HL-60/S4 treated with retinoic acid at 250 ng/mL for 4 days and 3 days (cell line): ENCODE measurements around the gene ZNF23.

Source experiments
- in situ Hi-C: fragments of 300-500 bp; cut with MboI; formaldehyde crosslinking; loops from 2 replicates; pipeline ENCODE4 v1.7.0; 2022; ENCODE audit warnings: low sequenced_read_pairs

Gene ZNF23

DNA sequence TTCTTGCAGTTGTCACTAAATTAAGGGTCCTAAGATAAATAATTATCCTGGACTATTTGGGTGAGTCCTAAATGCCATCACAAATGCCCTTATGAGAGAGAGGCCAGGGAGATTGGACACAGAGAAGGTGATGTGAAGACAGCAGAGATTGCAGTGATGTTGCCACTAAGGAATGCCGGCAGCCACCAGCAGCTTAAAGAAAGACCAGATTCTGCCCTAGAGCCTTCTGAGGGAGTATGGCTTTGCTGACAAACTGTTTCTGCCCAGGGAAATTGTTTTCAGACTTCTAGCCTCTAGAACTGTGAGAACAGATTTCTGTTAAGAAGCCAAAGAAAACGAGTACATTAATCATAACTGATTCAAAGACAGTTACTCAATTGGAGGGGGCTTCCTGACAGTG lies 10.0 kb upstream of the ZNF23 start:
- in situ Hi-C loops, result no loop called here

DNA sequence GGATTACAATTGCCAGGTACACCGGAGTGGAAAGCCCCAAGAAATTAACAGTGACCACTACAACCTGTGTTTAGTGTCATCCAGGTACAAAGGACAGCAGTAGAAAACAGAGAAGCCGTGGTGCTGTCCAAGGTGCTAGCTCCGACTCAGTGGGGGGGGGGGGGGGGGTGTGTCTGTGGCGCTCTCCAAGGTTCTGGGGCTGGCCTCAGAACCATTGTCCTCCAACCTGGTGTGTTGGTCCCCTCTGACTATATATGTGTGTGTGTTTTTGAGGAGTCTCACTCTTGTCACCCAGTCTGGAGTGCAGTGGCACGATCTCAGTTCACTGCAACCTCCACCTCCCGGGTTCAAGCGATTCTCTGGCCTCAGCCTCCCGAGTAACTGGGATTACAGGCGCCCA lies 5.8 kb upstream of the ZNF23 start:
- in situ Hi-C loops, result no loop called here

- in situ Hi-C loops, result no loop called here
Observed at GRCh38 chr16:71464231-71464630, 2.2 kb upstream of the ZNF23 start.

- in situ Hi-C loops, result no loop called here
Observed at GRCh38 chr16:71460941-71461340, 1.1 kb downstream of the ZNF23 start.

GRCh38 chr16:71460236-71460635 lies 1.8 kb downstream of the ZNF23 start:
- in situ Hi-C loops, result no loop called here

DNA sequence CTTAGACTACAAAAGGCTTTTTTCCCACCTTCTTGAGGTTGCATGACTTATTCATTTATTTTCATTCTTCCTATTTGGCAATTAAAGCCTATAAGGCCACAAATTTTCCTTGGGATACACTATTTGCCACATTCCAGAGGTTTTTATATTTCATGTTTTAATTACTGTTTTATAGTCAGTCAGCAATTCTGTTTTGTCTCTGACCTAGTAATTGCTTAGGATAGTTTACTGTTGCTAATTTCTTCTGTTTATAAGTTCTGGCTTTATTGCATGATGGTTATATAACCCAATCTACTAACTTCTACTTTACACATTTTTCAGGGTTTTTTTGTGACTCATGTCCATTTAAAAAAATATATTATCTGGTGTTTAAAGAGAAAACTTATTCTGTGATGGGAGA lies 2.5 kb downstream of the ZNF23 start:
- in situ Hi-C loops, result no loop called here

GRCh38 chr16:71456801-71457200 lies 5.2 kb downstream of the ZNF23 start:
- in situ Hi-C loops, result no loop called here

- in situ Hi-C loops, result no loop called here
Observed at GRCh38 chr16:71453036-71453435, 9.0 kb downstream of the ZNF23 start.

DNA sequence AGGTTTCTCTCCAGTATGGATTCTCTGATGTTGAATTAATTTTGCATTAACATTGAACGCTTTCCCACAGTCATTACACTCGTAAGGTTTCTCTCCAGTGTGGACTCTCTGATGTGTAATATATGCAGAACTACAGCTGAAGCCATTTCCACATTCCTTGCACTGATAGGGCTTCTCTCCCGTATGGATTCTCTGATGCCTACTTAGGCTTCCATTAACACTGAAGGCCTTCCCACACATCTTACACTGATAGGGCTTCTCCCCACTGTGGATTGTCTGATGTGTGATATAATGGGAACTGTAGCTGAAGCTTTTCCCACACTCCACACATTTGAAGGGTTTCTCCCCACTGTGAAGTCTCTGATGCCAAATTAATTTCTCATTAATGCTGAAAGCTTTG lies 13.0 kb downstream of the ZNF23 start:
- in situ Hi-C loops, result no loop called here

- in situ Hi-C loops, result no loop called here
Observed at GRCh38 chr16:71448274-71448866, 13.7 kb downstream of the ZNF23 start.

DNA sequence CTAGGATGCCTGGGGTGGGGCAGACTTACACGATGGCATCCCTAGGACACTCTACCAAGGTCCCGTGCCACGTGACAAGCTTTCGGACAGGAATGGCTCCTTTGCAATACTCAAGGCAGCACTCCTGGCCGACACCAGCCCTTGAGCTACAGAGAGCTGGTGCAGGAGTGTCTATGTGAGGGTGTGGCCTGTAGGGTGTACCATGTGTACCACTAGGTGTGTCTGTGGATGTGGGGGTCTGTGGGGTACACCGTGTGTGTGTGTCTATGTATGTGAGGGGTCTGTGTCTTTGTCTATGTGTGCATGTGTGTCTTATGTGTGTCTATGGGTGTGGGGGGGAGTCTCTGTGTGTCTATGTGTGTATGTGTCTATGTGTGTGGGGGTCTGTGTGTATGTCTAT lies 18.3 kb downstream of the ZNF23 start:
- in situ Hi-C loops, result no loop called here

DNA sequence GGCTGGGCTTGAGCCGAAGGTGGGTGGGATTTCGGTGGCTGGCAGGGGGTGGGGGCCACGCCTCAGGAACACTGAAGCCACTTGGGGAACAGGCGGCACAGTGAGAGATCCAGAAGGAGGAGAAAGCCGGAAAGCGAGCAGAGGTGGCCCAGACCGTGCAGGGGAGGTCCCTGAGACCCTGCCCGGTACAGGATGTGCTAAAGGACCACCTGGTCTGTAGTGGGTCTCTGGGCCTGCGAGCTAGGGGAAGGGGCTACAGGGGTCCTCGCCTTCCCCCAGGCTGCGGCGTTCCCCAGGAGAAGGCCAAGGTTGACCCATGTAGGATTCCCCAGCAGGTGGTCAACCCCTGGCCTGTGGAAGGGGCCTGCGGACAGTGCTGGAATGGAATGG lies 20.0 kb downstream of the ZNF23 start, which contains the start of gene TLE7:
TSS of gene TLE7 (minus strand) at position 4 of the 390 bp plus-strand sequence. CDS start 8,730 bp downstream, outside the sequence.
- in situ Hi-C loops, result no loop called here

GRCh38 chr16:71441348-71442050 lies 20.5 kb downstream of the ZNF23 start:
- in situ Hi-C loops, result no loop called here

- in situ Hi-C loops, result no loop called here
Observed at GRCh38 chr16:71440669-71441347, 21.2 kb downstream of the ZNF23 start.

- in situ Hi-C loops, result no loop called here
Observed at GRCh38 chr16:71439523-71439922, 22.5 kb downstream of the ZNF23 start.

GRCh38 chr16:71436473-71436872 lies 25.6 kb downstream of the ZNF23 start:
- in situ Hi-C loops, result no loop called here

DNA sequence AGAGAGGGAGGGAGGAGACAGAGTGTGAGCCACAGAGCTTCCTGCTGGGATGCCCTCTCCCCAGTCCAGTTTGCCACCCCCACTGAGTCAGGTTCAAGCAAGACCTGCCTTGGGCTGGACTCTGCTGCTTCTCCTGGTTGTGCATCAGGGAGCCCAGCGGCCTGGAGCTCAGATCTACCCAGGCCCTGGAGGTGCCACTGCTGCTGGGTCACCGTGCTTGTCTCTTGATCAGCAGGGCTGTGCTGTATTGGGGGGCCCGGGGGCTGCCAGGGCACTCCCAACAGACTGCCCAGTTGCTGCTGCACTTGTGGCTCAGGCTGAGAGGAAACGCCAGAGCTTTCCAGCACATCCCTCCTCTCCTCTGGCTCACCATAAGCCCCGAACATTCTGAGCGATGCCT lies 29.1 kb downstream of the ZNF23 start:
- in situ Hi-C loops, result no loop called here

DNA sequence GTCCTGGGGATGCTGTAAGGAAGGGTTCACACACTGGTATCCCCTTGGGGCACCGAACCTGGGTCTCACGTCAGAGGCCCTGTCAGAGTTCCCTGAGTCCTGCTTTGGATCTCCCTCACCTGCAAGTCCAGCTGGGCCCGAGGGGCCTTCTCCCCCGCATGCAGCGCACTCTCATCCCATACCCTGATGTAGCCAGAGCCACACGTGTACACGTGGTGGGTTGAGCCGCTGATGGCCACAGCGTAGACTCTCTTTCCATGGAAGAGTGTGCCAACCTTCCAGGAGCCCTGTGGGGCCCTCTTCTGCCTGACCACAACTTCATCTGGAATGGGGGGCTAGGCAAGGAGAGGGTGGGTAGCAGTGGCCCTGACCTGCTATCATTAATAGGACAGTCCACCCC lies 30.1 kb downstream of the ZNF23 start:
- in situ Hi-C loops, result no loop called here

- in situ Hi-C loops, result no loop called here
Observed at GRCh38 chr16:71431176-71431575, 30.9 kb downstream of the ZNF23 start.

DNA sequence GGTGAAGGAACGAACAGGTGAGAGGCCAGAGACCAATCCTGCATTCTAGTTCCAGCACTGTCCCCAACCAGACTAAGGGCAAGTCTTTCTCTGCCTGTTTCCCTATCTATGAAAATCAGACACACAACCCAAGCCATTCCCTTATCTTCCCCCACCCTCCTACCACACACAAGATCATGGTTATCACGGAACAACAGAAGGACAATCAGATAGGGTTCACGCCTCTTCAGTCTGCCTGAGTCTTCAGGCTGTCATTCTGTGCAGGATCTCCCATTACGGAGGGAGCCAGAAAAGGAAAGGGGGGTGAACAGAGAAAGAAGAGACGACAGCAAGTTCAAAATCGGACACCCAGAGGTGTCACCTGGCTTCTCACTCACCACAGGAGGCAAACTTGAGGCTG lies 31.3 kb downstream of the ZNF23 start:
- in situ Hi-C loops, result no loop called here

DNA sequence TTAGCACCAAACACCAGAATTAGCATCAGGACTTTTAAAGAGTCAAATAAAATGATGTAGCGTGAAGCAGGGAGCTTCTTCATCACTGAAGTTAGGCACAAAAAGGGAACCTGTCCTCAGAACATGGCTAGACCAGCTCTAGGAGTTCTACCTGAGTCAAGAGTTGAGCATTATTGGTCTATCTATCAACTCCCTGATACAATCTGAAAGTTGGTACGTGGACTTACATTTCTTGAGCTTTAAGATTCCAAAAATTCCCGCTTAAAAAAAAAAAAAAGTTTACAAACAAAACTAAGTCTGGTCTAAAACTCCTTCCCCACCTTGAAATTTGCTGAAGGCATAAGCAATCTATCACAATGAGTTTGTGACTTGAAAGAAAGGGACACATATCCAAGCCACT lies 32.5 kb downstream of the ZNF23 start:
- in situ Hi-C loops, result no loop called here

- in situ Hi-C loops, result no loop called here
Observed at GRCh38 chr16:71428883-71429282, 33.2 kb downstream of the ZNF23 start.
